HG03575 (cell line): ENCODE measurements around the gene IMPDH1.
A peak's percentile ranks its signal among the peaks of the same experiment; 100 is the strongest.
"Not testable (repeated sequence)": the region's sequence is repeated elsewhere in the genome, so short reads cannot be mapped to it uniquely, and the experiment has no call there.

Experiments used
- ATAC-seq: cut with Tn5 transposase; IDR thresholded peaks from one replicate; pipeline ENCODE4 v1.9.1; 2021; ENCODE audit not compliant: unreplicated experiment, insufficient number of reproducible peaks, low FRiP score; ENCODE audit errors: extremely low read depth

Gene IMPDH1

GRCh38 chr7:128409596-128410450, at the start of gene IMPDH1:
IMPDH1 (minus strand) TSS chr7:128409982; CDS start chr7:128409901, 81 bp downstream.
- ATAC-seq = peak; percentile 33

DNA sequence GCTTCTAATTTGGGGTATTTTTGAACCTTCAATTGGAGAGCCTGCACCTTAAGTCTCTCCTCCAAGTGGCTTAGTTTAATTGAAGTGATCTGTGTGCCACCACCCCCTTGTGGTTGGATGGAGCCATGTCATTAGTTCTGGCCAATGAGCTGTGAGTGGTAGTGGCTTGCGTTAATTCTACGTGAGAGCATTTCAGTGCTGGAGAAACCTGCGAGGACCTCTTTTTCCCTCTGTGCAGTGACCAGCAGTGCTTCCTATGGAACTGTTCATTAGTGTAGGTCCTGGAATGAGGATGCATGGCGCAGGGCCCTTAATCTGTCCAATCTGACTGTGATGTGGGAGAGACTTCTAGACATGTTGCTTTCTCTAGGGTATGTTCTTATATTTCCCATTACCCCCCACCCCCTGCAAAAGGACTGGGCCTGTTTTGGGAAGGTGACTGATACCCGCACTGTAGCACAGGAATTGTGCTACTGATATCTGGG, 49.7 kb upstream of the IMPDH1 start:
- ATAC-seq = peak; percentile 34

DNA sequence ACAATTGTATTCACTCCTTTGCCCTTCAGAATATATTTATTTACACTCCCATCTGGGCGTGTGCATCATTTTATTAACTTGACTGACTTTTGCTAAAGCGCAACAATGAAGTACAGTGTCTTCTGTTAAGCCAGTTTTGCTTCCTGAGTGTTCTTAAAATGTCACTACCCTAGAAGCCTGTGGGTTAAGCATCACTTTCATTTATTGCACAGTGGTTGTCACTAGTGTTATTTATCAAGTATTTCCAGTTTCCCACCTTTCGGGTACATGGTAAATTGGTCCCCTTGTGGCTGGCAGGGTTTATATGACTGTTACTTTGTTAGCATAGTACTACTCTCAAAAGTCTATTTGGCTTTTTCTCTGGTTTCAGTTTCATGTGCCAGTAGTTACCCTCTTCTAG, 49.2 kb upstream of the IMPDH1 start:
- ATAC-seq = peak; percentile 11

GRCh38 chr7:128457385-128457784, 47.6 kb upstream of the IMPDH1 start:
- not testable (repeated sequence) for ATAC-seq

GRCh38 chr7:128456255-128456725, 46.5 kb upstream of the IMPDH1 start:
- ATAC-seq = no peak

DNA sequence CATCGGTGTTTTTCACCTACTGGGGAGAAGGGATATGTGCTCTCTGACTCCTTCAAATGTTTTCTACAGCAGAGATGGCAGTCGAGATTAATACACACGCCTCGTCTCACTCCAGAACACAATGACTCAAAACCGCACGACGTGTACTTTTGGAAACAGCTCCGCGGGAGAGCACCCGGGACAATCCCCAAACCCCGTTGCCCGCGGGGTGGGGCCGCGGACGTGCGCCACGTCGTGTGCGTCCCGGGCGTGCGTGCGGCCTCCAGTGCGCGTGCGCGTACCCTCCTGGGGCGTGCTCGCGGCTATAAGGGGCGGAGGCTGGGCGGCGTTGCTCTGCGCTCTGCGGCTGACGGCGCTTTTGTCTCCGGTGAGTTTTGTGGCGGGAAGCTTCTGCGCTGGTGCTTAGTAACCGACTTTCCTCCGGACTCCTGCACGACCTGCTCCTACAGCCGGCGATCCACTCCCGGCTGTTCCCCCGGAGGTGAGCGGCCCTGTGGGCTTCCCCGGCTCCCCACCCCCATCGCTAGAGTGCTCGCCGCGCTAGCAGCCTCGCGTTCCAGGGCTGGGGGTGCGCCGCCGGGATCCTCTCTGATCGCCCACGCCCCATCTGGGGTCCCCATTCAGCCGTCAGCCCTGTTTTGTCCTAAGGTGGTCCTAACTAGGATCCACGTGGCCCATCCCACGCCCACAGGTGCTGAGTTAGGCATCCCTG, 45.9 kb upstream of the IMPDH1 start, which contains the start of gene HILPDA:
Gene HILPDA, plus strand, starts transcription at position 336 of the 712 bp plus-strand sequence. CDS start 1,391 bp downstream, outside the sequence.
- ATAC-seq = peak; percentile 46

DNA sequence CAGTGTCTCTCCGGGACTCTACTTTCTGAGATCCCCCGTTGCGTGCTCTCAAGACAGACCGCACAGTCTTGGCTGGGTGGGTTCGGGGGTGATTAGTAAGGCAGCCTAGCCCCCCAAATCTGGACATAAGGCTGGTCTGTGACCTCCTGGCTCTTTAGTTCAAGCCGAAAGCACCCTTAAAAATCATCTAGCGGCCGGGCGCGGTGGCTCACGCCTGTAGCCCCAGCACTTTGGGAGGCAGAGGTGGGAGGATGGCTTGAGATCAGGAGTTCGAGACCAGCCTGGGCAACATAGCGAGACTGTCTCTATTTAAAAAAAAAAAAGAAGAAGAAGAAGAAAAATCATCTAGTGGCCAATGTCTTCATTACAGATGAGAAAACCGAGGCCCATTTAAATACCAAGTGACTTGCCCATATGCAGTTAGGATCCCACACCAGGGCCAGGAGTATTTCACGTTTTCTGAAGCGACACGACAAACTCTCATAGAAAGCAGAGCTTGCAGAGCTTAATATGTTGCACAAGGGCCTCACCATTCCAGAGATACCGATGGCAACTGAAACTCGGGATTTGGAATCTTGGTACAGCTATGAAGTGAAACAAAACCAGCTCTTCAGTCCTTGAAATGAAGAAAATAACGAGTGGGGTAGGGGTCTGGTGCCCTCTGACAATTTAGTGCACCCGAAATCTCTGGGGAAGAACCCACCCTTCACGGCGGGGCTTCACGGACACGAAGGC, 45.2 kb upstream of the IMPDH1 start:
- no peak for ATAC-seq

DNA sequence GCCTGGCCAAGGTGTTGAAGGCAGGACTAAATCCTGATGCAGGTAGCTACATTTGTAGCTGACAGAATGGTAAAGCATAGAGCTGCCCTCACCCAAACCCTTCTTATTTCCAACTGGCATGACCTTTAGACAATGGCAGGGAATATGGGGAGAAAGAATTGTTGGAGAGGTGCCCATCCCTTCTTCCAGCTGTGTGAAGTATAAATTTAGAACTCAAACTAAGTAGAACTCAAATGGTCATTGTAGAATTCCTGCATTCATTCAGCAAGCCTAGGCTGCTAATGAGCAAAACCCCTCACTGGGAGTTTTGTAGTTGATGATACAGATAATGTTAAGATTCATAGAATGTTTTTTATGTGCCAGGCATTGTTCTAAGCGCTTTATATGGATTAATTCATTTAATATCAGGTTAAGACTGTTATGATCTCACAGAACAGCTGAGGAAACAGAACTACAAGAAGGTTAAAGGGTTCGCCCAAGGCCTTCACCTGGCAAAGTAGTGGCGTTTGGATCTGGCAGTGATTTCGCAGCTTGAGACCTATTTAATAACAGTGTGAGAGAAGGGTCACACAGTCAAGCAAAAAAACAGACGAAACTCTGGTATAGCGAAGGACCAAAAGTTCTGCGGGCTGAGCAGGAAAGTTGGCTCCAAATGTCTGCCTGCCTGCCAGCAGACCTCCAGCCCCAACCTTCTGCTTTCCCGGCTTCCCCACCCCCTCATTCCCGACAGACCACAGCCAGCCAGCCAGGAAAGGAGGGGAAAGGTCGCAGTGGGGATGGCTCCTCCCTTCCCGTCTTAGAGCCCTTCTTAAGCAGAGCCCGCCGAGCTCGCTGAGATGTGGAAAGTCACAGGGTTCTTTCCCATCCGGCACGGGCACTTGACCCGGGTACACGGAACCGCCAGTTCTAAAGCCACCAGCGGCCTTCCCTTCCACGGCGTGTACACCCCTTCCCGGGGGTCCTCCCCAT, 44.3 kb upstream of the IMPDH1 start:
- no peak for ATAC-seq

DNA sequence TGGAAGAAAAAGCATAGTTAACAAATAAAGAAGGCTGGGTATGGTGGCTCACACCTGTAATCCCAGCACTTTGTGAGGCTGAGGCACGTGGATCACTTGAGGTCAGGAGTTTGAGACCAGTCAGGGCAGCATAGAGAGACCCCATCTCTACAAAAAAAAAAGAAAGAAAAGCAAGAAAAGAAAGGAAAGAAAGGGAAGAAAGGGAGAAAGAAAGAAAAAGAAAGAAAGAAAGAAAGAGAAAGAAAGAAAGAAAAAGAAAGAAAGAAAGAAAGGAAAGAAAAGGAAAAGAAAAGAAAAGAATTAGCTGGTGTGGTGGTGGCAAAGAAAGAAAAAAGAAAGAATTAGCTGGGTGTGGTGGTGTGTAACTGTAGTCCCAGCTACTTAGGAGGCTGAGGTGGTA, 42.8 kb upstream of the IMPDH1 start:
- no peak for ATAC-seq

DNA sequence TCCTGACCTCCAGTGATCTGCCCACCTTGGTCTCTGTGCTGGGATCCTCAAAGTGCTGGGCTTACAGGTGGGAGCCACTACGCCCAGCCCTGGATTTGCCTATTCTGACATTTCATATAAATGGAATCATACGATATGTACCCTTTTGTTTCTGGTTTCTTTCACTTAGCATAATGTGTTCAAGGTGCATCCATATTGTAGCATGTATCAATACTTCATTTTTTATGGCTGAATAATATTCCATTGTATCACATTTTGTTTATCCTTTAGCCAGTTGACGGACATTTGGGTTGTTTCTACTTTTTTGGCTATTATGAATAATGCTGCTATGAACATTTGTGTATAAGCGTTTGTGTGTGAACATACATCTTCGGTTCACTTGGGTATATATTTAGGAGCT, 41.1 kb upstream of the IMPDH1 start:
- no peak for ATAC-seq

DNA sequence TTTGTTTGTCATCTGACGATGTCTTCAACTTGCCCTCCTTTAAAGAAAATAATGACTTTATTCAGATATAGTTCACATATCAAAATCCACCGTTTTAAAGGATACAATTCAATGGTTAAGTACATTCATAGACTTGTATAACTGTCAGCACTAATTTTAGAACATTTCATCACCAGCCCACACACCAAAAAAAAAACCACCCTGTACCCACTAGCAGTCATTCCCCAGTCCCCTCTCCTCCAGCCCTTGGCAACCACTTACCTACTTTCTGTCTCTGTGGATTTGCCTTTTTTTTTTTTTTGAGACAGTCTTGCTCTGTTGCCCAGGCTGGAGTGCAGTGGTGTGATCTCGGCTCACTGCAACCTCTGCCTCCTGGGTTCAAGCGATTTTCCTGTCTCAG, 40.6 kb upstream of the IMPDH1 start:
- no peak for ATAC-seq

DNA sequence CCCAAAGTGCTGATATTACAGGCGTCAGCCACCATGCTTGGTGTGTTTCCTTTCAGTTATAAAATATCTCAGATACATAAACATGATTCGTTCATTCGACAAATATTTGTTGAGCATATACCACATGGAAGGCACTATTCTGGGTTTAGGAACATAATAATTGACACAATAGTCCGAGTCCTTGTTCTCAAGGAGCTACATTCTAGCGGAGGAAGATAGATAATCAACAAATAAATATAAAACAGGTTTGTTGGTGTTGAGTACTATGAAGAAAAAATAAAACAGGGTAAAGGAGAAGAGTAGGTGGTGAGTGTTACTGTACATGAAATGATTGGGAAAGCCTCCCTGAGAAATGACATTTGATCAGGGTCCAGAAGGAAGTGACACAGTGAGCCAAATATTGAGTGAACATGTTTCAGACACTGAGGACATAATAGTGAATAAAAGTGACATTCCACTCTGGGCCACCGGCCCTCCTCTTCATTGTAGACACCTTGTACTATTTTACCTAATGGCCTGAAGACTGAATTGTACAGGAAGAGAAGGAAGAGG, 39.0 kb upstream of the IMPDH1 start:
- no peak for ATAC-seq

DNA sequence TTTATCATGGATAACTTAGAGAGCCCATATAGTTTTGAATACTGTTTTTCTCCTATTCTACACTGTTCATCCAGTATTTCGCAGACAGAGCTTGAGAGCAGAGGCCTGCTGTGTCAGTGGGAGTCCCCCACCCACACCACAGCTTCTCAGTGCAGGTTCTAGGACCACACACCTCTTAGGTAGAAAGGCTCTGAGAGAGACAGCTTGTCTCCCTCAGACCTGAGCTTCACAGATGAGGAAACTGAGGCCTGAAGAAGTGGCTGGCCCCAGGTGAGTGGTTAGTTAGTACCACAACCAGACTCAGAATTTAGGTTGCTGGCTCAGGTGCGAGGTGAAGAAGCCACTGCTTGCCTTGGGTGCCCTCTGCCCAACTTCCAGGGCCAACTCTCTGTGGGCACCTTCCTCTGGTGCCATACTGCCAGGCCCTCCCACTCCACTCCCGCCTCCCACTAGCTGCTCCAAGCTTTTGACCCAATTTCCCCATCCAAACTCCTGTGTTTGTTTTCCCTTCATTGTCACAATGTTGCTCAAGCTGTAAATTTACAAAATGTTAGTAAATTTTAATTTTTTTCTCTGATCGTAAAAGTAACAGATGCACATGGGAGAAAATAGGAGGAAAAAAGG, 38.3 kb upstream of the IMPDH1 start:
- ATAC-seq = no peak

- ATAC-seq = no peak
Measured at GRCh38 chr7:128446306-128446705, 36.5 kb upstream of the IMPDH1 start.

GRCh38 chr7:128443831-128444600, 34.2 kb upstream of the IMPDH1 start:
- no peak for ATAC-seq

GRCh38 chr7:128442356-128442755, 32.6 kb upstream of the IMPDH1 start:
- ATAC-seq = no peak
